Kidney epithelial cell (primary cell): ENCODE measurements around the gene BCL2L15. TPM values are rescaled to one million over a fixed set of nuclear protein-coding genes. Genes with fewer than 3 reads are reported as not detected.
A peak's percentile ranks its signal among the peaks of the same experiment; 100 is the strongest.

Experiments used
- DNase-seq: peaks from one replicate; pipeline ENCODE4 v3.0.0-alpha.2; 2010; ENCODE audit warnings: low read depth
- H3K27me3 ChIP-seq: 2 replicates; pipeline ENCODE4 v1.6.0; 2011; ENCODE audit warnings: low read length; ENCODE audit not compliant: control insufficient read depth, insufficient read depth
- H3K36me3 ChIP-seq: 2 replicates; pipeline ENCODE4 v1.5.1; 2011; ENCODE audit warnings: low read length; ENCODE audit not compliant: control insufficient read depth, insufficient read depth
- H3K4me3 ChIP-seq: 2 replicates; pipeline ENCODE4 v1.5.1; 2011; ENCODE audit warnings: low read depth, mild to moderate bottlenecking, control low read depth, low read length
- total RNA-seq: library from RNA; depleted of rRNA; stranded (reverse); fragments of >200 nt; gene quantifications from 2 replicates; pipeline ENCODE4 v1.2.3, GENCODE V29; 2015
- TF ChIP-seq, protein P1 (sequence below): IDR thresholded peaks from 2 replicates; pipeline ENCODE4 v1.5.1; 2011; ENCODE audit warnings: mild to moderate bottlenecking, moderate library complexity, low read length, control low read depth, inconsistent platforms; ENCODE audit not compliant: insufficient read depth, poor library complexity, severe bottlenecking

The BCL2L15 gene
- total RNA-seq, 1 donor from 2014 or later, result 0.04 TPM

DNA sequence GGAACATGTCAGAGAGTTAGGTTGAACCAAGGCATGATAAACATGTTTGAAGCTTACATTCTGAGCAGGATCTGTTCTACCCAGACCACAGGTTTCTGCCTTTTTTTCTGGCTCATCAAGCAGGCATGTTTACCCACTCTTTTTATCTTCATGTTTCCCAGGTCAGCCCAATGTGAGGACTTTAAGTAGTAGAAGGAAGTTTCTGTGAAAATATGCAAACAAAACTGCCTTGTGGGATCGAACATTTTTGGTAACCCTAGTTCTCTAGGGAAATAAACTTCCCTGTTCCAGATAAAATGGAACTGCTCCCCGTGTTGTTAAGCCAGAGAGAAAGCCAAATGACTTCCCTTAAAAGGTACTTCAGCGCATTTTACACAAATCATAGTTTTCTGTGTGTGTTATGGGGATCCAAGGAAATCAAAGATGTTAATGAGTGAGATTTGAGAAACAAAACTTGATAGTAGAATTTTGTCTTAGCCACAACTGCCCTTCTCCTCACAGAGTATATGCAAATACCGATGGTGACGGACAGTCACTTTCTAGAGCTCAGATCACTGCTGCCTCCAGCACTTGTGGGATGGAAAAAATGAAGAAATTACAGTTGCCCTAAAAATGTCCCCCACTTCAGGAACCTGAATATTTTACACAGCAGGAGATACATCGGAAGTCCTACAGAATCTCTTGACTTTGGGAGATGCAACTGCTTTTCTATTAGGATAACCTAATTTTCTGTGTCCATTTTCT is 41.0 kb upstream of the BCL2L15 start:
- no peak for DNase-seq
- Histone ChIP-seq H3K27me3 (no peaks in the 10 kb centered on the region), H3K4me3 (peak overlapping the region; percentile 75), H3K36me3 (no peaks in the 10 kb centered on the region)
- TF ChIP-seq, protein P1, sequence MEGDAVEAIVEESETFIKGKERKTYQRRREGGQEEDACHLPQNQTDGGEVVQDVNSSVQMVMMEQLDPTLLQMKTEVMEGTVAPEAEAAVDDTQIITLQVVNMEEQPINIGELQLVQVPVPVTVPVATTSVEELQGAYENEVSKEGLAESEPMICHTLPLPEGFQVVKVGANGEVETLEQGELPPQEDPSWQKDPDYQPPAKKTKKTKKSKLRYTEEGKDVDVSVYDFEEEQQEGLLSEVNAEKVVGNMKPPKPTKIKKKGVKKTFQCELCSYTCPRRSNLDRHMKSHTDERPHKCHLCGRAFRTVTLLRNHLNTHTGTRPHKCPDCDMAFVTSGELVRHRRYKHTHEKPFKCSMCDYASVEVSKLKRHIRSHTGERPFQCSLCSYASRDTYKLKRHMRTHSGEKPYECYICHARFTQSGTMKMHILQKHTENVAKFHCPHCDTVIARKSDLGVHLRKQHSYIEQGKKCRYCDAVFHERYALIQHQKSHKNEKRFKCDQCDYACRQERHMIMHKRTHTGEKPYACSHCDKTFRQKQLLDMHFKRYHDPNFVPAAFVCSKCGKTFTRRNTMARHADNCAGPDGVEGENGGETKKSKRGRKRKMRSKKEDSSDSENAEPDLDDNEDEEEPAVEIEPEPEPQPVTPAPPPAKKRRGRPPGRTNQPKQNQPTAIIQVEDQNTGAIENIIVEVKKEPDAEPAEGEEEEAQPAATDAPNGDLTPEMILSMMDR, result no peak

DNA sequence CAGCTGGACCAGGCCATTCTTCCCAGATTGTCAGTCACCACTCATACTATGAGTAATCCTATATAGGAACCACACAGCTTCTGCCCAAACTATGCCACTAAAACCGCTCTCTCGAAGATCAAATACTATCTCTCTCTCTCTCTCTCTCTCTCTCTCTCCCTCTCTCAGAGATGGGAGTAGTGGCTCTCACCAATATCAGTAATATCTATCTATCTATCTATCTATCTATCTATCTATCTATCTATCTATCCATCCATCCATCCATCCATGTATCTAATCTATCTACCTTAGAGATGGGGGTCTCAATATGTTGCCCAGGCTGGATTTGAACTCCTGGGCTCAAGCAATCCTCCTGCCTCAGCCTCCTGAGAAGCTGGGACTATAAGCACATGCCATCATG is 37.1 kb upstream of the BCL2L15 start:
- DNase-seq, result no peak
- Histone ChIP-seq H3K4me3 (no peak overlapping the region), H3K27me3 (no peaks in the 10 kb centered on the region), H3K36me3 (no peaks in the 10 kb centered on the region)
- TF ChIP-seq, protein P1, result no peak

DNA sequence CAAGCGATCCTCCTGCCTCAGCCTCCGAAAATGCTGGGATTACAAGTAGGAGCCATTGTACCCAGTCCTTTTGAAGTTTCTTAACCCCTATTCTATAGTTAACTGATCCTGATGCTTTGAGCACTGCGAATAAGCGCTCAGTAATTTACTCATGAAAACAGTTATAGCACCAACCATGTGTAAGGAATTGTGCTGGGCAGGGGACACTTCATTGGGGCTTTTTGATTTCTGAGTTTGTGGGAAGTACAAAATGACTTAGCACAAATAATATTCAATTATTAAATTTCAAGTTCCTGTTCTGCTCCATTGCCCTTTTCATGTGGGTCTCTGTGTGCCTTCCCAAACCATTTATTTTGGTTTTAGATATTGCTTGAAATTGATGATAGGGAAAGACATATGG is 35.6 kb upstream of the BCL2L15 start:
- DNase-seq, result no peak
- no peaks in the 10 kb centered on the region for H3K36me3 ChIP-seq
- no peak overlapping the region for H3K4me3 ChIP-seq
- TF ChIP-seq, protein P1, result no peak
- no peaks in the 10 kb centered on the region for H3K27me3 ChIP-seq

DNA sequence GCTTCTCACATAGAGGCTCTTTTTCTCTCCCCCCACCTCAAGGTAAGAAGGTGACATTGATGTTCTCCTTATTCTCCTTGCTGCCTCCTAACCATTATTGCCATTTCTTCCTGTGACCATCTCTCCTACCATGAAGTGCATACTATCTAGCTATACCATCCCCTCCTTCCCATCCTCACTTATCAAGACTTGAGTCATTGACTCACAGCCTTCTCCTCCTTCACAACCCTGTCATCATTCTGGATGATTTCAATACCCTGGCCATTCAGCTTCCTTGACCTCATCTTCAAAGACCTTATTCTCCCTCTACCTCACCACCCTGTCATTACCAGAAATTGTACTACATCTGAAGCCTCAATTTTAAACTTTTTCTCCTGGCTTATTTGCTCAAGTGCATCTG is 30.9 kb upstream of the BCL2L15 start:
- TF ChIP-seq, protein P1, result no peak
- H3K27me3 ChIP-seq, result no peaks in the 10 kb centered on the region
- no peak overlapping the region for H3K4me3 ChIP-seq
- no peak for DNase-seq
- no peaks in the 10 kb centered on the region for H3K36me3 ChIP-seq

DNA sequence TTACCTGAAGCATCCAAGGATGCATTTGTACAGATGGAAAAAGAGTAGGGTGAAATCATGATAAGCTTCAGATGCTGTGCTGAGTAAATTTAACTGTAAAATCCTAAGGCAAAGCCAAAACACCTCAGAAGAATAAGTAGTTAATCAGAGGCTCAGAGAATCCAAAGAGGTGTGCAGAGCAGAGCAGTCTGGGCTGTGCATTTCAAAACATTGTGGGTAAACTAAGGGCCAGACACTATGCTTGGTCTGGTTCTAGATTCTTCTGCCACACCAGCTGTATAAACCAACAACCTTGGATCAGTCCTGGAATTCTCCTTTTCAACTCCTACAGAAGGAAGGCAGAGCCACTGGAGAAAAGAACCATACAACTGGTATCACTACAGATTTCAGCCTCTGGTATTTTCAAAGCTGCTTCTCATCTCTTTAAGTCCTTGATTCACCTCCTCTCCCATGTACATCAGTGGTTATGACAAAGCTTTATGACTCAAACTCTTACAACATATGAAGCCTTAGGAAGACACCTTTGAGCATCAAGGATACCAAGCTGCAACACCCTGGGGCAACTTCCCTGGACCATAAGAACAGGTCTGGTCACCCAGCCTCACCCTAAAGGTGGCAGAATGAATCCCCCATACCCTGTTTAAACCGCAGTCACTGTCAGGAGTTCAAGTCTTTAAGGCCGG is 30.2 kb upstream of the BCL2L15 start:
- no peaks in the 10 kb centered on the region for H3K27me3 ChIP-seq
- TF ChIP-seq, protein P1, result no peak
- no peaks in the 10 kb centered on the region for H3K36me3 ChIP-seq
- H3K4me3 ChIP-seq, result no peak overlapping the region
- DNase-seq, result no peak
